Neuronal stem cell (in vitro differentiated cells): ENCODE results near the gene GABBR2.
A peak's percentile ranks its signal among the peaks of the same experiment; 100 is the strongest.
"Not testable (repeated sequence)": the region's sequence is repeated elsewhere in the genome, so short reads cannot be mapped to it uniquely, and the experiment has no call there.

ENCODE experiments used
- DNase-seq: peaks from one replicate; pipeline ENCODE4 v3.0.0-alpha.2; 2013; ENCODE audit warnings: low spot score
- H2AFZ ChIP-seq: one replicate; pipeline ENCODE4 v1.6.1; 2013; ENCODE audit warnings: mild to moderate bottlenecking, low read length, inconsistent platforms
- H2AK5ac ChIP-seq: 2 replicates; pipeline ENCODE4 v1.6.1; 2013; ENCODE audit warnings: low read depth, mild to moderate bottlenecking, inconsistent platforms, low read length, moderate library complexity, mixed read lengths
- H2BK120ac ChIP-seq: 2 replicates; pipeline ENCODE4 v1.6.1; 2013; ENCODE audit warnings: low read depth, mild to moderate bottlenecking, inconsistent platforms, low read length, moderate library complexity, mixed read lengths
- H2BK12ac ChIP-seq: one replicate; pipeline ENCODE4 v1.6.1; 2013; ENCODE audit warnings: low read length, inconsistent platforms
- H2BK15ac ChIP-seq: 2 replicates; pipeline ENCODE4 v1.6.1; 2013; ENCODE audit warnings: mild to moderate bottlenecking, low read length, inconsistent platforms, mixed read lengths
- H2BK5ac ChIP-seq: one replicate; pipeline ENCODE4 v1.6.1; 2013; ENCODE audit warnings: inconsistent platforms, mild to moderate bottlenecking, low read length, moderate library complexity
- H3K14ac ChIP-seq: one replicate; pipeline ENCODE4 v1.6.1; 2013; ENCODE audit warnings: low read length, inconsistent platforms
- H3K18ac ChIP-seq: 2 replicates; pipeline ENCODE4 v1.6.1; 2013; ENCODE audit warnings: low read length, inconsistent platforms
- H3K23ac ChIP-seq: 2 replicates; pipeline ENCODE4 v1.6.1; 2013; ENCODE audit warnings: low read depth, mild to moderate bottlenecking, mixed read lengths, low read length, inconsistent platforms; ENCODE audit not compliant: poor library complexity
- H3K27ac ChIP-seq: replicated peaks from 3 replicates; pipeline ENCODE4 v1.5.1; 2013; ENCODE audit warnings: low read length, inconsistent platforms
- H3K27me3 ChIP-seq, 3 experiments: 2 replicates each; pipeline ENCODE4 v1.6.1; 2013; ENCODE audit warnings: low read length in 3 of 3, mild to moderate bottlenecking in 2 of 3, inconsistent platforms in 1 of 3, low read depth in 1 of 3, mixed read lengths in 1 of 3, moderate library complexity in 1 of 3; ENCODE audit not compliant: control insufficient read depth in 3 of 3, insufficient read depth in 3 of 3
- H3K36me3 ChIP-seq, 2 donors: replicated peaks in 1 of 2; 2 replicates each; pipeline ENCODE4 v1.6.1; 2013; ENCODE audit warnings: low read length in 2 of 2; ENCODE audit not compliant: control insufficient read depth in 2 of 2, insufficient read depth in 2 of 2
- H3K4ac ChIP-seq: 2 replicates; pipeline ENCODE4 v1.6.1; 2013; ENCODE audit warnings: inconsistent platforms, mild to moderate bottlenecking, low read length, moderate library complexity
- H3K4me1 ChIP-seq, 2 donors: 1 replicate in 1 of 2; 2 replicates in 1 of 2; pipeline ENCODE4 v1.6.1; 2013; ENCODE audit warnings: low read length in 2 of 2, low read depth in 1 of 2; ENCODE audit not compliant: control insufficient read depth in 2 of 2, insufficient read depth in 1 of 2
- H3K4me2 ChIP-seq: one replicate; pipeline ENCODE4 v1.6.1; 2013; ENCODE audit warnings: mild to moderate bottlenecking, low read length, inconsistent platforms; ENCODE audit not compliant: insufficient read depth, poor library complexity, severe bottlenecking
- H3K4me3 ChIP-seq, 2 donors: 2 replicates each; pipeline ENCODE4 v1.5.1; 2013; ENCODE audit warnings: low read length in 2 of 2, mild to moderate bottlenecking in 2 of 2, inconsistent platforms in 1 of 2, moderate library complexity in 1 of 2
- H3K79me1 ChIP-seq: one replicate; pipeline ENCODE4 v1.6.1; 2013; ENCODE audit warnings: low read depth, mild to moderate bottlenecking, inconsistent platforms, low read length, moderate library complexity
- H3K9ac ChIP-seq: one replicate; pipeline ENCODE4 v1.6.1; 2013; ENCODE audit warnings: mild to moderate bottlenecking, low read depth, low read length, inconsistent platforms; ENCODE audit not compliant: poor library complexity
- H3K9me3 ChIP-seq, 2 donors: replicated peaks in 1 of 2; 2 replicates each; pipeline versions ENCODE3 to v1.6.1; 2013; ENCODE audit warnings: low read length in 2 of 2, mild to moderate bottlenecking in 2 of 2, inconsistent platforms in 1 of 2, low read depth in 1 of 2, mixed read lengths in 1 of 2, moderate library complexity in 1 of 2; ENCODE audit not compliant: control insufficient read depth in 2 of 2, insufficient read depth in 1 of 2
- H4K8ac ChIP-seq: one replicate; pipeline ENCODE4 v1.6.1; 2013; ENCODE audit warnings: low read depth, mild to moderate bottlenecking, inconsistent platforms, low read length, moderate library complexity
- H4K91ac ChIP-seq: one replicate; pipeline ENCODE4 v1.6.1; 2013; ENCODE audit warnings: low read length, low read depth, mild to moderate bottlenecking, inconsistent platforms; ENCODE audit not compliant: poor library complexity
- WGBS, 2 donors: extraction: QIAGEN DNeasy Blood & Tissue Kit; methylation state at CpG; one replicate each; pipeline ENCODE4 v1.1.7; 2013; ENCODE audit warnings: missing lambda C conversion rate in 2 of 2, mixed read lengths in 1 of 2; ENCODE audit not compliant: insufficient read length in 2 of 2, insufficient replicate concordance in 1 of 2; ENCODE audit errors: extremely low coverage in 2 of 2; 5-methylcytosine and 5-hydroxymethylcytosine counted together

GABBR2 gene

DNA sequence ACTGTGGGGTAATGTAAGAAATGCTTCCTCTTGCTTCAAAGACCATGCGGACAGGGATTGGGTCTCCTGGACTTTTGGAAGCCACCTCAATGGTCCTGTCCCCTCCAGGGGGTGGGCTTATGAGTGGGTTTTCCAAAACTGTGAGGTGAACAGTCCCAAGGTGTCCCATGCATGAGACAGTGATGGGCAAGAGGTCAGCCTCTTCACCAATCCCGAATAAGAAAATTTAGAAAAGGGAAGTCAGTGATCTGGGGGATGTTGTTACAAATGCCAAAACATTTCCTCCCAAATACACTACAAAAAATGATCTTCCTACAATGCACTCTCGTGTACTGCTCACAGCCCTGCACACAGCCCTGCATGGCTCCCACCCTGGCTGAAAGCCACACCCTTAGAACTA, 237.6 kb downstream of the GABBR2 start:
- Histone ChIP-seq H4K91ac (no peak overlapping the region), H3K27ac (no peak overlapping the region), H2BK120ac (no peak overlapping the region), H3K14ac (no peak overlapping the region), H4K8ac (no peak overlapping the region), H3K27me3 (no peaks in the 10 kb centered on the region), H3K9me3 (no peaks in the 10 kb centered on the region), H3K4me3 (no peak overlapping the region), H2BK5ac (no peak overlapping the region), H3K79me1 (no peaks in the 10 kb centered on the region), H3K4me2 (no peak overlapping the region), H3K4ac (no peak overlapping the region), H3K4me1 (peaks cover 0 to 7% of the 10 kb centered on the region in 2 donors), H2BK15ac (no peak overlapping the region), H3K9ac (no peak overlapping the region), H3K36me3 (no peaks in the 10 kb centered on the region), H2BK12ac (no peak overlapping the region), H2AFZ (no peak overlapping the region), H3K23ac (no peak overlapping the region), H2AK5ac (no peak overlapping the region), H3K18ac (no peak overlapping the region)
- no peak for DNase-seq
- WGBS, 2 donors = no CpG with 5 or more reads among the region's 3 CpGs

DNA sequence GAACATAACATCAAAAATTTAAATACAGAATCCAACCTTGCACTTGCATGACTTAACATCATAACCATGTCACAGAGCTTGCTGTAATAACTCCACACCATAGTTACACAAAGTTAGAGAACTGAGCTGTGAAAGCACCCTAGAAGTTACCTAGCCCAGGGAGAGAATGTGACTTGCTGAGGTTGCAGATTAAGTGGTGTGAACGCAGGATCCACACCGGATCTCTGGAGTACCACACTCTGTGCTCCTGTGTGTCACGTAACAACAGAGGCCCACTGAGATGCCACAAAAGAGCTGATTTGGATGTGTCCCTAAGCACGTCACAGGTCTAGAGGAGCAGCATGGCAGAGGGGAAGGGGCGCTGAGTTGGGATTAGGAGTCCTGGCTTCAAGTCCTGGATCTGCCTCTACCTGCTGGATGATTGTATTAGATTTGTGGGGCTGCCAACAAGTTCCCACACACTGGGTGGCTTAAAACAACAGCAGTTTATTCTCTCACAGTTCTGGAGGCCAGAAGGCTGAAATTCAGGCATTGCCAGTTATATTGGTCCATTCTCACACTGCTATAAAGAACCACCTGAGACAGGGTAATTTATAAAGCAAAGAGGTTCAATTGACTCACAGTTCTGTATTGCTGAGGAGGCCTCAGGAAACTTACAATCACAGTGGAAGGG, 240.0 kb downstream of the GABBR2 start:
- Histone ChIP-seq H3K4me3 (no peak overlapping the region), H3K27ac (no peak overlapping the region), H3K36me3 (no peaks in the 10 kb centered on the region), H3K79me1 (no peaks in the 10 kb centered on the region), H3K27me3 (no peaks in the 10 kb centered on the region), H3K23ac (no peak overlapping the region), H2AFZ (no peak overlapping the region), H2AK5ac (peak overlapping the region; percentile 9), H3K4me1 (no peaks in the 10 kb centered on the region), H4K91ac (no peak overlapping the region), H2BK15ac (no peak overlapping the region), H3K4me2 (no peak overlapping the region), H2BK120ac (no peak overlapping the region), H3K9me3 (no peaks in the 10 kb centered on the region), H2BK12ac (no peak overlapping the region), H3K4ac (no peak overlapping the region), H3K18ac (peak overlapping the region; percentile 23), H2BK5ac (no peak overlapping the region), H4K8ac (no peak overlapping the region), H3K9ac (no peak overlapping the region), H3K14ac (no peak overlapping the region)
- WGBS, 2 donors = no CpG with 5 or more reads among the region's 5 CpGs
- no peak for DNase-seq

DNA sequence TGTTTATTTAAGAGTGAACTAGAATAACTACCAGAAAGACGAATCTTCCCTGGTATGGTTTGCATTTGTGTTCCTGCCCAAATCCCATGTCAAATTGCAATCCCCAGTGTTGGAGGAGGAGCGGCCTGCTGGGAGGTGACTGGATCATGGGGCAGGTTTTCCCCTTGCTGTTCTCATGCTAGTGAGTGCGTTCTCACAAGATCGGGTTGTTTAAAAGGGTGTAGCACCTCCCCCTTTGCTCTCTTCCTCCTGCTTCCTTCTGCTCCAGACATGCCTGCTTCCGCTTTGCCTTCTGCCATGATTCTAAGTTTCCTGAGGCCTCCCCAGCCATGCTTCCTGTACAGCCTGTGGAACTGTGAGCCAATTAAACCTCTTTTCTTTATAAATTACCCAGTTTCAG, 242.9 kb downstream of the GABBR2 start:
- no peak overlapping the region for H2AFZ ChIP-seq

DNA sequence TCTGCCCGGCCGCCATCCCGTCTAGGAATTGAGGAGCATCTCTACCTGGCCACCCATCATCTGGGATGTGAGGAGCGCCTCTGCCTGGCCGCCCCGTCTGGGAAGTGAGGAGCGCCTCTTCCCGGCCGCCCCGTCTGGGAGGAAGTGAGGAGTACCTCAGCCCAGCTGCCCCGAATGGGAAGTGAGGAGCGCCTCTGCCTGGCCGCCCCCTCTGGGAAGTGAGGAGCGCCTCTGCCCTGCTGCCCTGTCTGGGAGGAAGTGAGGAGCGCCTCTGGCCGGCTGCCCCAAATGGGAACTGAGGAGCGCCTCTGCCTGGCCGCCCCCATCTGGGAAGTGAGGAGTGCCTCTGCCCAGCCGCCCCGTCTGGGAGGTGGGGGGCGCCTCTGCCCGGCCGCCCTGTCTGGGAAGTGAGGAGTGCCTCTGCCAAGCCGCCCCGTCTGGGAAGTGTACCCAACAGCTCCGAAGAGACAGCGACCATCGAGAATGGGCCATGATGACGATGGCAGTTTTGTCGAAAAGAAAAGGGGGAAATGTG, 244.5 kb downstream of the GABBR2 start:
- no CpG with 5 or more reads among the region's 30 CpGs for WGBS, 2 donors
- H2AFZ ChIP-seq, H3K27ac ChIP-seq, H3K9ac ChIP-seq, H2BK15ac ChIP-seq, H4K8ac ChIP-seq, H3K36me3 ChIP-seq, H4K91ac ChIP-seq, H3K4ac ChIP-seq, H3K9me3 ChIP-seq, DNase-seq, H3K14ac ChIP-seq, H3K4me3 ChIP-seq, H3K4me2 ChIP-seq, H3K18ac ChIP-seq, H2BK12ac ChIP-seq, H2BK120ac ChIP-seq, H3K27me3 ChIP-seq, H2AK5ac ChIP-seq, H3K23ac ChIP-seq, H2BK5ac ChIP-seq, H3K4me1 ChIP-seq, H3K79me1 ChIP-seq: not testable (repeated sequence)

More for the DNA sequence above, 242.9 kb downstream of the GABBR2 start:
- Histone ChIP-seq H3K4me1 (no peaks in the 10 kb centered on the region), H2BK120ac (no peak overlapping the region), H3K4ac (no peak overlapping the region), H2BK12ac (no peak overlapping the region), H3K9me3 (peaks cover 0 to 4% of the 10 kb centered on the region in 2 donors), H2BK15ac (no peak overlapping the region), H3K14ac (no peak overlapping the region), H3K27ac (no peak overlapping the region), H3K18ac (no peak overlapping the region), H3K4me3 (no peak overlapping the region), H3K9ac (no peak overlapping the region), H4K8ac (no peak overlapping the region), H3K79me1 (no peaks in the 10 kb centered on the region), H3K36me3 (no peaks in the 10 kb centered on the region), H4K91ac (no peak overlapping the region), H2AK5ac (no peak overlapping the region), H2BK5ac (no peak overlapping the region), H3K27me3 (peaks cover 0 to 2% (median 0%) of the 10 kb centered on the region in 3 experiments), H3K23ac (no peak overlapping the region), H3K4me2 (no peak overlapping the region)
- no peak for DNase-seq
- WGBS, 2 donors = no CpG with 5 or more reads among the region's 5 CpGs
